Measurements from ENCODE around the gene PCLO. TPM values are rescaled to one million over a fixed set of nuclear protein-coding genes. Genes with fewer than 3 reads are reported as not detected.

The PCLO gene
- total RNA-seq, 4 donors from 2014 or later, result 11.8 to 40.4 (median 26.1) TPM

DNA sequence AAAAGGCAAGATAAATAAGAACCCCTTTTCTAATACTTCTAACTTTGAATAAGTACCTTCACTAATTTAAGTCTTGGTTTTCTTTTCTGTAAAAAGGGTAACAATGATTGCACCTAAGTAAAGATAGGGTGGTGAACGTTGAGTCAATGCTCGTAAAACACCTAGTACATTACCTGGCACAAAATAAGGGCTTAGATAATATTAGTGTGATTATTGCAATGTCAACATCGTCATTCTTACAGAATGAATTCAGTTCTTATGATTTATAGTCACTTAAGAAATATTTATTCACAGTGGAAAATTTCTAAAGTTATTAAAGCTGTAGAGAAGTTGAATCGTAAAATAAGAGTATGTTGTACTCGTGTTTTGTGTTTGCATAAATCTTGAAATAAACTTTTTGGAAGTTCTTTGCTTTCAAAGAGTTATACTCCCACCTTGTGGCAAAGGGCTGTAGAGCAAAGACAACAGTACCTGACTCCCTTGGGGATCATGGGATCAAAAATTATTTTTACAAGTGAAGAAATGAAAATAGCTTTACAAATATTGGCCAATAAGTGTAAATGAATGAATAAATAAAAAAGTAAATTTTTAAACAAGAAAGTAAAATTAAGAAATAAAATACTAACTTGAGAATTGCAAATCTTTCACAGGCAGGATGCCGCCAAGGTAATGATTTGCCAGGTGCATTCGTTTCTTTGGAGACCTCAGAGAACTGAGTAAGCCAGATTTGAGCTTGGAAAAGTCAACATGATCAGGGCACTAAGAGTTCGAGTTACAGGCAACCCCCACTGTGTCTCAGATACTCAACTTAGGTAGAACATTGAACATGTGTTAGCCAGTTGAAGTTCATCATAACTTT is 433.3 kb downstream of the PCLO start:
- no peaks in the 10 kb centered on the region for H3K36me3 ChIP-seq
- TF ChIP-seq, protein P1, sequence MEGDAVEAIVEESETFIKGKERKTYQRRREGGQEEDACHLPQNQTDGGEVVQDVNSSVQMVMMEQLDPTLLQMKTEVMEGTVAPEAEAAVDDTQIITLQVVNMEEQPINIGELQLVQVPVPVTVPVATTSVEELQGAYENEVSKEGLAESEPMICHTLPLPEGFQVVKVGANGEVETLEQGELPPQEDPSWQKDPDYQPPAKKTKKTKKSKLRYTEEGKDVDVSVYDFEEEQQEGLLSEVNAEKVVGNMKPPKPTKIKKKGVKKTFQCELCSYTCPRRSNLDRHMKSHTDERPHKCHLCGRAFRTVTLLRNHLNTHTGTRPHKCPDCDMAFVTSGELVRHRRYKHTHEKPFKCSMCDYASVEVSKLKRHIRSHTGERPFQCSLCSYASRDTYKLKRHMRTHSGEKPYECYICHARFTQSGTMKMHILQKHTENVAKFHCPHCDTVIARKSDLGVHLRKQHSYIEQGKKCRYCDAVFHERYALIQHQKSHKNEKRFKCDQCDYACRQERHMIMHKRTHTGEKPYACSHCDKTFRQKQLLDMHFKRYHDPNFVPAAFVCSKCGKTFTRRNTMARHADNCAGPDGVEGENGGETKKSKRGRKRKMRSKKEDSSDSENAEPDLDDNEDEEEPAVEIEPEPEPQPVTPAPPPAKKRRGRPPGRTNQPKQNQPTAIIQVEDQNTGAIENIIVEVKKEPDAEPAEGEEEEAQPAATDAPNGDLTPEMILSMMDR (IDR thresholded peaks at IDR 0.05), result peak in 5 of 6 experiments; percentile 28 to 71 (median 68)
- no peak for TF ChIP-seq POLR2A (IDR thresholded peaks at IDR 0.05)
- H3K27me3 ChIP-seq, result no peaks in the 10 kb centered on the region
- 42 to 44% methylated on average over 8 of the region's 8 CpGs for WGBS, 2 donors
- H3K27ac ChIP-seq, result no peak overlapping the region
- peaks cover 0 to 3% of the 10 kb centered on the region in 2 donors for H3K4me1 ChIP-seq
- H3K9me3 ChIP-seq, result no peaks in the 10 kb centered on the region
- peak; percentile 9 to 12 for DNase-seq
- intact Hi-C loops (cut with DNase I), result no loop called here
- H3K4me3 ChIP-seq (replicated peaks in 1 of 3), result no peak overlapping the region

DNA sequence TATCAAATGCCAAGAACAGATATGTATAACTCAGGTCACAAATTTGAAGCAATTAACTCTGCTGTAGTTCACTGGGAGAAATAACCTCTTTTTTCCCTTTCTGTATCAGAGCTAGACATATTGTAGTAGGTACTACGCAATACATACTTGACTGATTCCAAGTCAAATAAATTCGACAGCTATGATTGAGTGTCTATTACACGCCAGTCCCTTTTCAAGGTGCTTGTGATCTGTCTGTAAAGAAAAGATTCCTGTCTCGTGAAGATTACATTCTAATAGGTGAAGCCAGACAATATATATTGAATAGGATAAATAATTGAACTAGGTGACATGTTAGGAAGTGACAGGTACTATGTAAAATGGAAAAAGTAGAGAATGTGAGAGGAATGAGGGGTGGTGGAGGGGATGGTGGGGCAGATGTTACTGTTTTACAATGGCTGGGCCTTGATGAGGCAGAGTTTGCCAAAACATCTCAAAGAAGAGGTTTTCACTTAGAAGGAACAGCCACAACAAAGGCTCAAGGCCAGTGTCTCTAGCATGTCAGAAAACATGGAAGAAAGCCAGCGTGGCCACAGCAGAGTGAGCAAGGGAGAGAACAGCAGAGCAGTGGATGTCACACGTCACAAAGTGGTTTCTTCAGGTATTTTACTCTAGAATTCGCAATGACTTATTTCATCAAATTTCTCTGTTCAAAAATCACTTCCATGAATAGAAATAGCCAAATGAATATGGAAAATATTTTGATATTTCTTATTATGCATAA is 436.5 kb downstream of the PCLO start:
- Histone ChIP-seq H3K36me3 (no peaks in the 10 kb centered on the region), H3K4me3 (replicated peaks in 1 of 3) (no peak overlapping the region), H3K27ac (peak overlapping the region; percentile 39 to 65 (median 48)), H3K4me1 (peaks cover 0 to 3% of the 10 kb centered on the region in 2 donors), H3K9me3 (no peaks in the 10 kb centered on the region), H3K27me3 (no peaks in the 10 kb centered on the region)
- 54 to 56% methylated on average over 7 of the region's 7 CpGs for WGBS, 2 donors
- intact Hi-C loops (cut with DNase I), result no loop called here
- TF ChIP-seq, protein P1 (IDR thresholded peaks at IDR 0.05), result no peak
- TF ChIP-seq POLR2A (IDR thresholded peaks at IDR 0.05), result no peak
- DNase-seq, result peak; percentile 89 to 93

DNA sequence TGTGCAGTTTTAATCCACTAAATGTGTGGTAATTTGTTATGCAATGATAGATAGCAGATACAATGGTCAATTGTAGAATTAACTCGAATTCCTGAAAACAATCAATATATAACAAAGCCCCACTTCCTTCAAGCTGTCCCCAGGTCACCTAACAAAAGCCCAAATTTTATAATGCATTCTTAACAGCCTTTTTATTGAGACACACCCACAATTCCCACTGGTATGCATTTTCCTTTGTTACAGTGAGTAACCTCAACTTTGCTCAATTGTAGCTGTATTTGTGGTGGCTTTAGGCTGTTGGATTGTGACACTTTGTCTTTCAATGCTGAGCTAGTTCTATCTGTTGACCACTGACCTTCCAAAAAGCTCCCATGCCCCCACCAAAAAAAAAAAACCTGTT is 439.3 kb downstream of the PCLO start:
- Histone ChIP-seq H3K36me3 (no peaks in the 10 kb centered on the region), H3K27ac (no peak overlapping the region), H3K4me3 (replicated peaks in 1 of 3) (no peak overlapping the region), H3K4me1 (peaks cover 0 to 3% of the 10 kb centered on the region in 2 donors), H3K9me3 (no peaks in the 10 kb centered on the region), H3K27me3 (no peaks in the 10 kb centered on the region)
- intact Hi-C loops (cut with DNase I), result no loop called here
- no peak for DNase-seq
- TF ChIP-seq, protein P1 (IDR thresholded peaks at IDR 0.05), result no peak
- WGBS, 2 donors, result 83 to 87% methylated on average over 1 of the region's 1 CpG

DNA sequence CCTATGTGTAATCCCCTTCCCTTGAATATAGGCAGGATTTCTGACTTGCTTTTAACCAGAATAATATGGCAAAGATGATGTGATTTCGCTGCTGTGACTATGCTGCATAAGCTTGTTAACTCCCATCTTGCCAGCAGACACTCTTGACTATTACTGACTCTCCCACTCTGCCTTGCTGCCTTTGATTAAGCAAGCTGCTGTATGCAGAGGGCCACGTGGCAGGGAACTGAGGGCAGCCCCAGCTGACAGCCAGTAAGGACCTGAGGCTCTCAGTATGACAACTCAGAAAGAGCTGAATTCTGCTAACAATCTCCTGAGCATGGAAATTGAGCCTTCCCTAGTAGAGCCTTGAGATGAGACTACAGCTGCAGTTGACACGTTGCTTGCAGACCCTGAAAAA is 439.7 kb downstream of the PCLO start:
- Histone ChIP-seq H3K4me1 (peaks cover 0 to 3% of the 10 kb centered on the region in 2 donors), H3K4me3 (replicated peaks in 1 of 3) (no peak overlapping the region), H3K27me3 (no peaks in the 10 kb centered on the region), H3K27ac (no peak overlapping the region), H3K36me3 (no peaks in the 10 kb centered on the region), H3K9me3 (no peaks in the 10 kb centered on the region)
- TF ChIP-seq, protein P1 (IDR thresholded peaks at IDR 0.05), result no peak
- TF ChIP-seq POLR2A (IDR thresholded peaks at IDR 0.05), result no peak
- intact Hi-C loops (cut with DNase I), result no loop called here
- DNase-seq, result no peak
- WGBS, 2 donors, result 55 to 64% methylated on average over 3 of the region's 3 CpGs

DNA sequence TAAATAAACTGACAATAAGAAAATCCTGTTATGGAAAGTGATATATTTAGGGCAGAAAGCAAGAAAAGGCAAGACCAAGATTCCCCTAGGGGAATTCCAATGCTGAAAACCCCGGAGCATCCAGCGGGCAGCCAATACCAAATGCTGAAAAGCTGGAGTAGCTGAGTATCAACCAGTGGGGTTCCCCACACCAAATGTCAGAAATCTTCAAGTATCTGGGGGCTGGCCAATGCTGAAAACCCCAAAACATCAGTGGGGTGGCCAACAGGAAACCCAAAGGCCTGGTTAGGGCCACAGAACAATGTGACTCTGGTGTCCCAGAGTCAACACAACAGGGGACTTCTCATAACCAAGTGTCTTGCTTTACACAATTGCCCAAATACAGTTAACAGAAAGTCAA is 447.3 kb downstream of the PCLO start:
- Histone ChIP-seq H3K36me3 (no peaks in the 10 kb centered on the region), H3K4me1 (no peaks in the 10 kb centered on the region), H3K27ac (no peak overlapping the region), H3K4me3 (replicated peaks in 1 of 3) (no peak overlapping the region), H3K9me3 (no peaks in the 10 kb centered on the region), H3K27me3 (no peaks in the 10 kb centered on the region)
- no peak for DNase-seq
- intact Hi-C loops (cut with DNase I), result no loop called here
- TF ChIP-seq, protein P1 (IDR thresholded peaks at IDR 0.05), result no peak
- TF ChIP-seq POLR2A (IDR thresholded peaks at IDR 0.05), result no peak
- 59 to 60% methylated on average over 2 of the region's 2 CpGs for WGBS, 2 donors
